Tibial artery (tissue), 4 donors: ENCODE measurements around the gene ABCA8.

ENCODE experiments used
- DNase-seq, 2 donors: peaks; one replicate each; pipeline ENCODE4 v3.0.0-alpha.2; 2019
- H3K27ac ChIP-seq, 2 donors: fragments of 200-600 bp; sonication (generic) in 1 of 2; 1 replicate in 1 of 2; 2 replicates in 1 of 2; pipeline ENCODE4 v1.5.1; 2018 to 2019; ENCODE audit warnings: mild to moderate bottlenecking in 1 of 2
- H3K27me3 ChIP-seq, 2 donors: fragments of 200-600 bp; sonication (generic) in 1 of 2; one replicate each; pipeline versions ENCODE4 v1.5.1 to v1.6.0; 2016 to 2019
- H3K36me3 ChIP-seq, 3 donors: fragments of 200-600 bp; sonication (generic) in 2 of 3; one replicate each; pipeline ENCODE4 v1.5.1; 2016 to 2019; ENCODE audit warnings: mild to moderate bottlenecking in 2 of 3
- H3K4me1 ChIP-seq, 4 donors: fragments of 200-600 bp; sonication (generic) in 2 of 4; 1 replicate in 3 of 4; 2 replicates in 1 of 4; pipeline ENCODE4 v1.5.1; 2016 to 2019
- H3K4me3 ChIP-seq, 2 donors: fragments of 200-600 bp; sonication (generic) in 1 of 2; 1 replicate in 1 of 2; 2 replicates in 1 of 2; pipeline ENCODE4 v1.5.1; 2018 to 2019; ENCODE audit warnings: mild to moderate bottlenecking in 2 of 2
- H3K9me3 ChIP-seq, 3 donors: fragments of 200-600 bp; sonication (generic) in 1 of 3; one replicate each; pipeline ENCODE4 v1.5.1; 2016 to 2019
- intact Hi-C: fragments of 100-400 bp; cut with DNase I; formaldehyde crosslinking; loops from one replicate; pipeline ENCODE4 v1.15.0; 2023; ENCODE audit warnings: low total_unique reads
- TF ChIP-seq, protein P1 (sequence below), 2 experiments: fragments of 200-600 bp in 1 of 2; fragments of 450-650 bp in 1 of 2; IDR thresholded peaks; one replicate each; pipeline ENCODE4 v1.5.1; 2017 to 2019; ENCODE audit warnings: antibody characterized with exemption in 2 of 2, mild to moderate bottlenecking in 1 of 2, moderate library complexity in 1 of 2

Gene ABCA8

GRCh38 chr17:68943123-68943811 lies 11.9 kb downstream of the ABCA8 start:
- Histone ChIP-seq H3K4me3 (no peak overlapping the region), H3K4me1 (no peaks in the 10 kb centered on the region), H3K36me3 (no peaks in the 10 kb centered on the region), H3K27me3 (no peaks in the 10 kb centered on the region), H3K27ac (no peak overlapping the region), H3K9me3 (no peaks in the 10 kb centered on the region)
- intact Hi-C loops: no loop called here
- TF ChIP-seq, protein P1, sequence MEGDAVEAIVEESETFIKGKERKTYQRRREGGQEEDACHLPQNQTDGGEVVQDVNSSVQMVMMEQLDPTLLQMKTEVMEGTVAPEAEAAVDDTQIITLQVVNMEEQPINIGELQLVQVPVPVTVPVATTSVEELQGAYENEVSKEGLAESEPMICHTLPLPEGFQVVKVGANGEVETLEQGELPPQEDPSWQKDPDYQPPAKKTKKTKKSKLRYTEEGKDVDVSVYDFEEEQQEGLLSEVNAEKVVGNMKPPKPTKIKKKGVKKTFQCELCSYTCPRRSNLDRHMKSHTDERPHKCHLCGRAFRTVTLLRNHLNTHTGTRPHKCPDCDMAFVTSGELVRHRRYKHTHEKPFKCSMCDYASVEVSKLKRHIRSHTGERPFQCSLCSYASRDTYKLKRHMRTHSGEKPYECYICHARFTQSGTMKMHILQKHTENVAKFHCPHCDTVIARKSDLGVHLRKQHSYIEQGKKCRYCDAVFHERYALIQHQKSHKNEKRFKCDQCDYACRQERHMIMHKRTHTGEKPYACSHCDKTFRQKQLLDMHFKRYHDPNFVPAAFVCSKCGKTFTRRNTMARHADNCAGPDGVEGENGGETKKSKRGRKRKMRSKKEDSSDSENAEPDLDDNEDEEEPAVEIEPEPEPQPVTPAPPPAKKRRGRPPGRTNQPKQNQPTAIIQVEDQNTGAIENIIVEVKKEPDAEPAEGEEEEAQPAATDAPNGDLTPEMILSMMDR (IDR thresholded peaks at IDR 0.05): no peak
- no peak for DNase-seq

DNA sequence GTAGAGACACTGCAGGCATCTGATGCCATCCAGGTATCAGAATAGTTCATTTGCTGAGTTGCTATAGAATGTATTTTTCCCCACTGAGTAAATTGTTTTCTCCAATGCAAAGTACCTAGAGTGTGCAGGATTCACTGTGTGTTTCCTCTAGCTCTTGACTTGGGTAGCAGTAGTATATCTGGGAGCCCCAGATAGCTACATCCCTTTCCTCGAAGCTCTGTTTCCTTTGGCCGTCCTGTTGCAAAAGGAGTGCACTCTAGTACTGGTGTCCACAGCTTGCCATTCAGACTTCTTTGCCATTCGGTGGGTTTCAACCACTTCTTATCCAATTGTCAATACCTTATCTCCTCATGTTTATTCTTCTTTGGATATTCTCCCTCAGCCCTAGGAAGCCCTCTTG lies 12.8 kb downstream of the ABCA8 start:
- H3K36me3 ChIP-seq: no peaks in the 10 kb centered on the region
- H3K4me3 ChIP-seq: no peak overlapping the region
- TF ChIP-seq, protein P1 (IDR thresholded peaks at IDR 0.05): no peak
- no peak for DNase-seq
- H3K27me3 ChIP-seq: no peaks in the 10 kb centered on the region
- no peak overlapping the region for H3K27ac ChIP-seq
- no peaks in the 10 kb centered on the region for H3K9me3 ChIP-seq
- H3K4me1 ChIP-seq: no peaks in the 10 kb centered on the region
- intact Hi-C loops: no loop called here

DNA sequence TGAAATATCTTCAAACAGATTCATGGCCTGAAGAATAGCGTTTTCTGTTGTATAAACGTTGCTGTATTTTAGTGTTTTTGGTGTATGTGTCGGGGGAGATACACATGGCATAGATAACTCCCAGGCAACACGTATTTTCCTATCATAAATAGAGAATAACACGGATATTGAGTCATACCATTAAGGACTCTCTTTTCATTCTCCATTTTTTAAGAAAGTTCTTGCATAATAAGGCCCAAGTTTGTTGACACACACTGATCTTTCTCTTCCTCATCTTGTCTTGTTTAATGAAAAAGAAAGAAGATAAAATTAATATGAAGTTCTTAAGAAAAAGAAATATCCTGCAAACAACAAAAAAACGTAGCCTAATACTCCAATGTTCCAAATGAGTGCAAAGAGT lies 13.4 kb downstream of the ABCA8 start:
- H3K4me1 ChIP-seq: no peaks in the 10 kb centered on the region

GRCh38 chr17:68939195-68939594 lies 16.0 kb downstream of the ABCA8 start:
- no peak overlapping the region for H3K4me3 ChIP-seq
- no peaks in the 10 kb centered on the region for H3K36me3 ChIP-seq
- no peaks in the 10 kb centered on the region for H3K4me1 ChIP-seq
- no peaks in the 10 kb centered on the region for H3K9me3 ChIP-seq
- H3K27ac ChIP-seq: no peak overlapping the region
- H3K27me3 ChIP-seq: no peaks in the 10 kb centered on the region
- TF ChIP-seq, protein P1 (IDR thresholded peaks at IDR 0.05): no peak
- no peak for DNase-seq
- intact Hi-C loops: no loop called here

More for the DNA sequence above, 13.4 kb downstream of the ABCA8 start:
- H3K27me3 ChIP-seq: no peaks in the 10 kb centered on the region
- intact Hi-C loops: no loop called here
- no peak overlapping the region for H3K27ac ChIP-seq
- no peak overlapping the region for H3K4me3 ChIP-seq
- no peaks in the 10 kb centered on the region for H3K9me3 ChIP-seq
- TF ChIP-seq, protein P1 (IDR thresholded peaks at IDR 0.05): no peak
- DNase-seq: no peak
- no peaks in the 10 kb centered on the region for H3K36me3 ChIP-seq

- no peak for DNase-seq
- no peaks in the 10 kb centered on the region for H3K27me3 ChIP-seq
- intact Hi-C loops: no loop called here
- H3K36me3 ChIP-seq: no peaks in the 10 kb centered on the region
- H3K27ac ChIP-seq: no peak overlapping the region
- no peaks in the 10 kb centered on the region for H3K9me3 ChIP-seq
- no peaks in the 10 kb centered on the region for H3K4me1 ChIP-seq
- TF ChIP-seq, protein P1 (IDR thresholded peaks at IDR 0.05): no peak
- no peak overlapping the region for H3K4me3 ChIP-seq
These were observed 17.2 kb downstream of the ABCA8 start for GRCh38 chr17:68937890-68938514.
